Adipocyte (in vitro differentiated cells): ENCODE measurements around the gene LARGE2.
"Not testable (repeated sequence)": the region's sequence is repeated elsewhere in the genome, so short reads cannot be mapped to it uniquely, and the experiment has no call there.

Experiments used
- DNase-seq: peaks from one replicate; pipeline ENCODE4 v3.0.0-alpha.2; 2015; ENCODE audit warnings: low read depth
- H3K27me3 ChIP-seq: replicated peaks from 2 replicates; pipeline ENCODE4 v1.7.0; 2013; ENCODE audit warnings: mild to moderate bottlenecking, low read length, moderate library complexity; ENCODE audit not compliant: control insufficient read depth, insufficient read depth
- H3K36me3 ChIP-seq: 2 replicates; pipeline ENCODE4 v1.7.0; 2013; ENCODE audit warnings: low read length, mild to moderate bottlenecking, moderate library complexity; ENCODE audit not compliant: control insufficient read depth, insufficient read depth, severe bottlenecking
- H3K4me1 ChIP-seq: 2 replicates; pipeline ENCODE4 v1.7.0; 2013; ENCODE audit warnings: mild to moderate bottlenecking, low read length, moderate library complexity; ENCODE audit not compliant: control insufficient read depth, insufficient read depth
- H3K4me3 ChIP-seq: 2 replicates; pipeline ENCODE4 v1.7.0; 2013; ENCODE audit warnings: mild to moderate bottlenecking, low read length, moderate library complexity
- H3K9ac ChIP-seq: 2 replicates; pipeline ENCODE4 v1.7.0; 2013; ENCODE audit warnings: mild to moderate bottlenecking, low read length, moderate library complexity
- H3K9me3 ChIP-seq: 2 replicates; pipeline ENCODE4 v1.7.0; 2013; ENCODE audit warnings: mild to moderate bottlenecking, low read length, moderate library complexity; ENCODE audit not compliant: control insufficient read depth

LARGE2 gene

DNA sequence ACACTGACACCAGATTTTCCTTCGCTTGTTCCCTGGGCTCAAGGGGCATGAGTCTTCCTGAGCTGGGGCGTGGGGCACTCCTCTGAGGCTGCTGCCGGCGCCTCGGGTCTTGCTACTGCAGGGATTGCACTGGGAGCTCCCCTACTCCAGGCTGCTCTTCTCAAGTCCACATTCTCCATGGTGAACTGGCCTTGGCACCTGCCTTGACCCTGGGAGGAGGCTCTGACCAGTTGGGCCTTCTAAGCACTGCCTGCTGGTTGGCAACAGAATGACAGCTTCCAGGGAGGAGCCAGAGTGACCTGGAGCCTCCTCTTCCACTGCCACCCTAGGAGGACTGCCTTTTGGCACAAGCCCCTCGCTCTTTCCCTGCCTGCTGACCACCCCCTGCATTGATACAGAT, 24.9 kb upstream of the LARGE2 start:
- no peak for DNase-seq
- Histone ChIP-seq H3K9me3 (no peaks in the 10 kb centered on the region), H3K27me3 (peaks cover 25% of the 10 kb centered on the region), H3K4me3 (no peak overlapping the region), H3K9ac (no peak overlapping the region), H3K36me3 (no peaks in the 10 kb centered on the region), H3K4me1 (peaks cover 19% of the 10 kb centered on the region)

DNA sequence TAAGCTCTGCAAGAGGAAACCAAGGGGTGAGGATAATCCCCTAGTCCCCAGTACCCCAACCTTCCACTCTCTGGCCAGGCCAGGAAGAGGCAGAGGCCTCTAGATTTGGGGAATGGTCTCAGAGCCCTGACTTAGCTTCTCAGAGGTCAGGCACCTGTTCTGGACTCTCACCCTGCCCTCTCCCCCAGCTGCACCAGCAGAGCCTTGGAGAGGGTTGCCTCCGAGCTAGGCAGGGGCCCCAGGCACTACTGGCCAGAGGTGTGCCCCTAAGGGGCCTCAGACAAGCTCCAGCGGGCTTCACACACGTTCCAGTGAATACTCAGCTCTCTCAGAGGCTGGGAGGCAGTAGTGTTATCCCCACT, 23.4 kb upstream of the LARGE2 start:
- Histone ChIP-seq H3K4me1 (peaks cover 11% of the 10 kb centered on the region), H3K9me3 (no peaks in the 10 kb centered on the region), H3K9ac (no peak overlapping the region), H3K36me3 (no peaks in the 10 kb centered on the region), H3K4me3 (peak overlapping the region; percentile 75), H3K27me3 (peaks cover 16% of the 10 kb centered on the region)
- no peak for DNase-seq

DNA sequence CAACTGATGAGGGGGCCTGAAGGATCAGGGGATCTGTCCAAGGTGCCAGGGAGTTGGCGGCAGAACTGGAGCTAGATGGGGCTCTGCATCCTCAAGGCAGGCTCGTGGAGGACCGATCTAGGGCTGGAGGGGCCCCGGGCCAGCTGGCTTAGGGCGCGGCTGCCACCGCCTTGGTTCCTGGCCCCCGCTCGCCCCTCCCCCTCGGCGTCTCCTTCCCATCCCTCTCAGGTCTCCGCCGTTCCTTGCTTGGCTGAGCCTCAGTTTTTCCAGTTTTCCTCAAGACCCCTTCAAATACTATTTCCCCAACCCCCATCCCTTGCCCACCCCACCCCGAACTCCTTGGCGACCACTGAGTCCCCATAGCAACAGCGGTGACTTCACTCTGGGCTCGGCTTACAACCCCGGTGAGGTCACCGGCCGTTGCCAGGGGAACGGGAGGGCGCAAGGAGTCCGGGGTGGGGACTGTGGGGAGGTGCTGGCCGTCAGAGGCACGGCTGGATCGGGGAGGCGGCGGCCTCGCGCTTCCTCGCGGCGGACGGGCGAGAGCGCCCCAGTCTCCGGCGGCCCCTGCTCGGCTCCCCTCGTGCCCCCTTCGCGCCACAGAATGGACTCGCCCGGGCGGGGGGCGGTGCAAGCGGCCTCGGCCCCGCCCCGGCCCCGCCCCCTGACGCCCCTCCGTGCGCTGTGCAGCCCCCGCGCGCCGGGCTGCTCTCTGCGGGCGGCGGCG, 22.8 kb upstream of the LARGE2 start:
- Histone ChIP-seq H3K27me3 (peaks cover 16% of the 10 kb centered on the region), H3K4me1 (peaks cover 11% of the 10 kb centered on the region), H3K4me3 (peak overlapping the region; percentile 75), H3K9ac (peak overlapping the region; percentile 64), H3K36me3 (no peaks in the 10 kb centered on the region), H3K9me3 (no peaks in the 10 kb centered on the region)
- DNase-seq = peak; percentile 92

DNA sequence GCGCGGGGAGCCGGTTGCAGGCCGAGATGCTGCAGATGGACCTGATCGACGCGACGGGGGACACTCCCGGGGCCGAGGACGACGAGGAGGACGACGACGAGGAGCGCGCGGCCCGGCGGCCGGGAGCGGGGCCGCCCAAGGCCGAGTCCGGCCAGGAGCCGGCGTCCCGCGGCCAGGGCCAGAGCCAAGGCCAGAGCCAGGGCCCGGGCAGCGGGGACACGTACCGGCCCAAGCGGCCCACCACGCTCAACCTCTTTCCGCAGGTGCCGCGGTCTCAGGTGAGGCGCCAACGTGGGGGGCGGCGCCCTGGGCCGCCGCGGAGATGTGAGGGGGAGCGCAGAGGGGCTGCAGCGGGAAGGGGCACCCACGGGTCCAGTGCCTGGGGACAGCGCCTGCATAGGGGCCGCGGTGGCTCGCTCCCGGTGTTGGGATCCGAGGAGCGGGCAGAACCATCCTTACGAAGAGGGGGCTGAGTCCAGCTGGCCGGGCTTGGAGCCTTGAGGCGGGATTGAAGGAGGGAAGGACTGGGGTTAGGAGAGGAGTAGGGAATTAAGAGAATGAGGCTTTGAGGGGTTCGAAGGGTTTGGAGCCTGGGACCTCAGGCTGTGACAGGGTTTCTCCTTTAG, 22.2 kb upstream of the LARGE2 start:
- Histone ChIP-seq H3K27me3 (peaks cover 16% of the 10 kb centered on the region), H3K4me1 (peaks cover 11% of the 10 kb centered on the region), H3K4me3 (peak overlapping the region; percentile 75), H3K9ac (peak overlapping the region; percentile 72)
- H3K36me3 ChIP-seq, H3K9me3 ChIP-seq: not testable (repeated sequence)
- DNase-seq = peak; percentile 45

DNA sequence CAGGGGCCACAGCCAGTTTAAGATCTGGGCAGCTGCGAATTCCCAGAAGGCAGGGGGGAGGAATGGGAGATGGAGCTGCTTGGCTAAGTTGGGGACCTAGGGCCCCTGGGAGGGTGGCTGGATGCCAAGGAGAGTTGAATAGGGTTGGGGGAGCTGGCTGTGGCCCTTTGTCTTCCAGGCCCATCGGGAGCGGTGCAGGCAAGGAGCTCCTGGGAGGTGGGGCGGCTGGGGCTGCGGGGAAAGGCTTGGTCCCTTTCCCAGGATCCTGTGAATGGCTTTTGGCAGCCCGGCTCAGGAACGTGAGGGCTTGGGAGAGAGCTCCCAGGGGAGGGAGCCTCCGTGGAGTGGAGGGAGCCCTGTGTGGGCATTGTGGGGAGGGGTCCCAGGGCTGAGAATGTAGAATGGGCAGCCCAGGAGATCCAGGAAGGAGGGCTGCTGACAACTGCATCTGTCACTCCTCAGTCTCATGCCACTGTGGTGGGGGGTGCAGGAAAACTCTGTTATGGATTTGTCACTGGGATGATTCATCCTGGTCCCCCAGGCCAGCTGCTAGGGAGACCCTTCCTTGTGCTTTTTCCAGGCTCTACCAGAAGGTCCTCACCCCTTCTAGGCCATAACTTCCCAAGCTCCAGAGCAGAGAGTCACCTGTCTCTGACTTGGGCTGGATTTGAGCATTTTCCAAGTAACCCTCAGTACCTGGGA, 21.4 kb upstream of the LARGE2 start:
- Histone ChIP-seq H3K27me3 (peaks cover 13% of the 10 kb centered on the region), H3K4me3 (peak overlapping the region; percentile 75), H3K9ac (peak overlapping the region; percentile 72), H3K9me3 (no peaks in the 10 kb centered on the region), H3K36me3 (no peaks in the 10 kb centered on the region), H3K4me1 (peaks cover 11% of the 10 kb centered on the region)
- DNase-seq = peak; percentile 19

DNA sequence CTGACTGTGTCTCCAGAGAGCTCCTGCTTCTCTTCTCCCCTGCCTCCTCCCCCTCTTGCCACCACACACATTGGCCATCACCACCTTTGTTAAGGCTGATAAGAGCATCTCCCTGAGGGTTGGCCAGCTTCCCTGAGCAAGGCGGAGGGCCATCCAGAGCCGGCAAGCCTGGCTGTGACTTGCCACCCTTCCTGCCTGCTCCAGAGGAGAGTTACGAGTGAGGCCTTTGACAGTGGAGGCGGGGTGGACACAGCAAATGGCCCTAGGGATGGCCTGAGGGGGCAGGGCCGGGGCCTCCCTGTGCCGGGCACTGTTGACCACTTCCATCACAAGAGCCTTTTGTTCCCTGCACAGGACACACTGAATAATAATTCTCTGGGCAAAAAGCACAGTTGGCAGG, 20.8 kb upstream of the LARGE2 start:
- DNase-seq = no peak
- no peak overlapping the region for H3K9ac ChIP-seq
- no peaks in the 10 kb centered on the region for H3K36me3 ChIP-seq
- no peaks in the 10 kb centered on the region for H3K9me3 ChIP-seq
- H3K27me3 ChIP-seq = peaks cover 10% of the 10 kb centered on the region
- H3K4me3 ChIP-seq = no peak overlapping the region
- H3K4me1 ChIP-seq = peaks cover 11% of the 10 kb centered on the region

DNA sequence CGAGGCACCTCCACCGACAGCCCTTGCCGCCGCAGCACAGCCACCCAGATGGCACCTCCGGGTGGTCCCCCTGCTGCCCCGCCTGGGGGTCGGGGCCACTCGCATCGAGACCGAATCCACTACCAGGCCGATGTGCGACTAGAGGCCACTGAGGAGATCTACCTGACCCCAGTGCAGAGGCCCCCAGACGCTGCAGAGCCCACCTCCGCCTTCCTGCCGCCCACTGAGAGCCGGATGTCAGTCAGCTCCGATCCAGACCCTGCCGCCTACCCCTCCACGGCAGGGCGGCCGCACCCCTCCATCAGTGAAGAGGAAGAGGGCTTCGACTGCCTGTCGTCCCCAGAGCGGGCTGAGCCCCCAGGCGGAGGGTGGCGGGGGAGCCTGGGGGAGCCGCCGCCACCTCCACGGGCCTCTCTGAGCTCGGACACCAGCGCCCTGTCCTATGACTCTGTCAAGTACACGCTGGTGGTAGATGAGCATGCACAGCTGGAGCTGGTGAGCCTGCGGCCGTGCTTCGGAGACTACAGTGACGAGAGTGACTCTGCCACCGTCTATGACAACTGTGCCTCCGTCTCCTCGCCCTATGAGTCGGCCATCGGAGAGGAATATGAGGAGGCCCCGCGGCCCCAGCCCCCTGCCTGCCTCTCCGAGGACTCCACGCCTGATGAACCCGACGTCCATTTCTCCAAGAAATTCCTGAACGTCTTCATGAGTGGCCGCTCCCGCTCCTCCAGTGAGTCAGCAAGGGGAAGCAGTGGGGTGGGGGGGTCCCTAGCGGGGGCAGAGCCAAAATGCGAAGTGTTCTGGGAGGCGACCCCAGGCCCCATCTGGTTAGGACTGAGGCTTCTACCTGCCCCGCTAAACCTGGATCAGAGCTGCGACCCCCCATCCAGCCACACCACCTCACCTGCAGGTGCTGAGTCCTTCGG, 19.7 kb upstream of the LARGE2 start:
- peaks cover 3% of the 10 kb centered on the region for H3K27me3 ChIP-seq
- no peaks in the 10 kb centered on the region for H3K36me3 ChIP-seq
- no peak overlapping the region for H3K4me3 ChIP-seq
- peaks cover 12% of the 10 kb centered on the region for H3K4me1 ChIP-seq
- H3K9ac ChIP-seq = no peak overlapping the region
- no peaks in the 10 kb centered on the region for H3K9me3 ChIP-seq
- DNase-seq = no peak

DNA sequence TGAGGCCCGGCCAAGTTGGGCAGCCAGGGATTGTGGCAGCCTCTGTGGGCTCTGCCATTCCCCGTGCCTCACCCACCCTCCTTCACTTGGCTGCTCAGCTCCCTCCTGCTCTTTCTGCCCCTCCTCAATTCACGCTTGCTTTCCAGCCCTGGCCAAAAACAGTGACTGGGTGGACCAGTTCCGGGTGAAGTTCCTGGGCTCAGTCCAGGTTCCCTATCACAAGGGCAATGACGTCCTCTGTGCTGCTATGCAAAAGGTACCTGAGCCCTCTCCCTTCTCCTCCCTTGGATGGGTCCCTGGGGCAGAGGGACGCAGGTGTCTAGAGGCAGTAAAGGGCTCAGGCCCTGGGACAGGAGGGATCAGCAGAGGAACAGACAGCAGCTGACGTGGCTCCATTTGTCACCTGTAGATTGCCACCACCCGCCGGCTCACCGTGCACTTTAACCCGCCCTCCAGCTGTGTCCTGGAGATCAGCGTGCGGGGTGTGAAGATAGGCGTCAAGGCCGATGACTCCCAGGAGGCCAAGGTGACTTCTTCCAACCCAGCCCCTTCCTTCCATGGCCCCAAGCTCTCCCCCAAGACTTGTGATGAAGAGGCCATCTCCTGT, 18.0 kb upstream of the LARGE2 start:
- DNase-seq = no peak
- Histone ChIP-seq H3K9me3 (no peaks in the 10 kb centered on the region), H3K36me3 (peaks cover under 1% of the 10 kb centered on the region), H3K4me3 (no peak overlapping the region), H3K4me1 (peaks cover 17% of the 10 kb centered on the region), H3K27me3 (no peaks in the 10 kb centered on the region), H3K9ac (no peak overlapping the region)

DNA sequence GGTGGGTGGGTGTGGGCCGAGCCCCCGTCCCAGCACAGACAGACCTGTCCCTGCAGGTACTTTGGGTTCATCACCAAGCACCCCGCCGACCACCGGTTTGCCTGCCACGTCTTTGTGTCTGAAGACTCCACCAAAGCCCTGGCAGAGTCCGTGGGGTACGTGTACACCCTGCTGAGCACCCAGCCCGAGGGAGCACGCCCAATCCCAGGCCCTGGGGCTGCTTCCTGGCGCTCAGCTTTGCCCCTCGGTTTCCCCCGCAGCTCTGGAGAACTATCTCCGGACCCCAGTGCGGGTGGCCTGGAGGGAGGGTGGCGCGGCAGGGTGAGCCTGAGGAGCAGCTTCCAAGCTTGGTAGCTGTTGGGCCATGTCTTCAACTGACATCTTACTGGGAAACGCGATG, 17.4 kb upstream of the LARGE2 start:
- Histone ChIP-seq H3K4me3 (no peak overlapping the region), H3K9ac (no peak overlapping the region), H3K4me1 (peaks cover 16% of the 10 kb centered on the region), H3K27me3 (no peaks in the 10 kb centered on the region), H3K9me3 (no peaks in the 10 kb centered on the region), H3K36me3 (peaks cover 7% of the 10 kb centered on the region)
- DNase-seq = no peak

DNA sequence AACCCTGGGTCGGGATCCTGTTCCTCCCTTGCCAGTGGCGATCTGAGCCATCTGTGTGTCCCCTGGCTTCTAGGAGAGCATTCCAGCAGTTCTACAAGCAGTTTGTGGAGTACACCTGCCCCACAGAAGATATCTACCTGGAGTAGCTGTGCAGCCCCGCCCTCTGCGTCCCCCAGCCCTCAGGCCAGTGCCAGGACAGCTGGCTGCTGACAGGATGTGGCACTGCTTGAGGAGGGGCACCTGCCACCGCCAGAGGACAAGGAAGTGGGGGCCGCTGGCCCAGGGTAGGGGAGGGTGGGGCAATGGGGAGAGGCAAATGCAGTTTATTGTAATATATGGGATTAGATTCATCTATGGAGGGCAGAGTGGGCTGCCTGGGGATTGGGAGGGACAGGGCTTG, 16.9 kb upstream of the LARGE2 start:
- H3K4me3 ChIP-seq, H3K9me3 ChIP-seq, DNase-seq, H3K9ac ChIP-seq, H3K27me3 ChIP-seq: not testable (repeated sequence)
- Histone ChIP-seq H3K4me1 (peaks cover 14% of the 10 kb centered on the region), H3K36me3 (peaks cover 11% of the 10 kb centered on the region)
